Ishikawa (cell line): ENCODE data around the gene PPIB.

Experiments used
- CEBPB ChIP-seq: IDR thresholded peaks from 2 replicates; pipeline ENCODE4 v1.6.1; 2012
- CREB1 ChIP-seq: IDR thresholded peaks from 2 replicates; pipeline ENCODE4 v1.6.1; 2012; ENCODE audit warnings: low read depth
- EGR1 ChIP-seq: IDR thresholded peaks from 2 replicates; pipeline ENCODE4 v1.6.1; 2012
- EP300 ChIP-seq: IDR thresholded peaks from 2 replicates; pipeline ENCODE4 v1.6.1; 2012; ENCODE audit warnings: borderline replicate concordance
- FOXM1 ChIP-seq: IDR thresholded peaks from 2 replicates; pipeline ENCODE4 v1.6.1; 2012; ENCODE audit warnings: low read depth, borderline replicate concordance
- NFIC ChIP-seq: IDR thresholded peaks from 2 replicates; pipeline ENCODE4 v1.6.1; 2012
- RAD21 ChIP-seq: IDR thresholded peaks from 2 replicates; pipeline ENCODE4 v1.6.1; 2012; ENCODE audit warnings: low read depth
- TAF1 ChIP-seq: IDR thresholded peaks from 2 replicates; pipeline ENCODE4 v1.6.1; 2012; ENCODE audit warnings: low read depth, mild to moderate bottlenecking
- TCF12 ChIP-seq: IDR thresholded peaks from 2 replicates; pipeline ENCODE4 v1.6.1; 2012; ENCODE audit warnings: low read depth
- TEAD4 ChIP-seq: IDR thresholded peaks from 2 replicates; pipeline ENCODE4 v1.6.1; 2012
- USF1 ChIP-seq: IDR thresholded peaks from 2 replicates; pipeline ENCODE4 v1.6.1; 2012
- YY1 ChIP-seq: IDR thresholded peaks from 2 replicates; pipeline ENCODE4 v1.6.1; 2012; ENCODE audit warnings: low read depth
- ZBTB7A ChIP-seq: IDR thresholded peaks from 2 replicates; pipeline ENCODE4 v1.6.1; 2012; ENCODE audit warnings: low read depth
- TF ChIP-seq, protein P1 (sequence below): IDR thresholded peaks from 2 replicates; pipeline ENCODE4 v1.6.1; 2012
- TF ChIP-seq, protein P2 (sequence below): IDR thresholded peaks from 2 replicates; pipeline ENCODE4 v1.6.1; 2012; ENCODE audit warnings: low read depth, mild to moderate bottlenecking

Gene PPIB

GRCh38 chr15:64144192-64144564, 18.6 kb downstream of the PPIB start:
- TF ChIP-seq YY1, result no peak
- no peak for TF ChIP-seq ZBTB7A
- TF ChIP-seq FOXM1, result no peak
- TF ChIP-seq, protein P1, sequence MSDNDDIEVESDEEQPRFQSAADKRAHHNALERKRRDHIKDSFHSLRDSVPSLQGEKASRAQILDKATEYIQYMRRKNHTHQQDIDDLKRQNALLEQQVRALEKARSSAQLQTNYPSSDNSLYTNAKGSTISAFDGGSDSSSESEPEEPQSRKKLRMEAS, result no peak
- TF ChIP-seq CREB1, result no peak
- TF ChIP-seq EGR1, result no peak
- TF ChIP-seq NFIC, result no peak

- TF ChIP-seq, protein P2, sequence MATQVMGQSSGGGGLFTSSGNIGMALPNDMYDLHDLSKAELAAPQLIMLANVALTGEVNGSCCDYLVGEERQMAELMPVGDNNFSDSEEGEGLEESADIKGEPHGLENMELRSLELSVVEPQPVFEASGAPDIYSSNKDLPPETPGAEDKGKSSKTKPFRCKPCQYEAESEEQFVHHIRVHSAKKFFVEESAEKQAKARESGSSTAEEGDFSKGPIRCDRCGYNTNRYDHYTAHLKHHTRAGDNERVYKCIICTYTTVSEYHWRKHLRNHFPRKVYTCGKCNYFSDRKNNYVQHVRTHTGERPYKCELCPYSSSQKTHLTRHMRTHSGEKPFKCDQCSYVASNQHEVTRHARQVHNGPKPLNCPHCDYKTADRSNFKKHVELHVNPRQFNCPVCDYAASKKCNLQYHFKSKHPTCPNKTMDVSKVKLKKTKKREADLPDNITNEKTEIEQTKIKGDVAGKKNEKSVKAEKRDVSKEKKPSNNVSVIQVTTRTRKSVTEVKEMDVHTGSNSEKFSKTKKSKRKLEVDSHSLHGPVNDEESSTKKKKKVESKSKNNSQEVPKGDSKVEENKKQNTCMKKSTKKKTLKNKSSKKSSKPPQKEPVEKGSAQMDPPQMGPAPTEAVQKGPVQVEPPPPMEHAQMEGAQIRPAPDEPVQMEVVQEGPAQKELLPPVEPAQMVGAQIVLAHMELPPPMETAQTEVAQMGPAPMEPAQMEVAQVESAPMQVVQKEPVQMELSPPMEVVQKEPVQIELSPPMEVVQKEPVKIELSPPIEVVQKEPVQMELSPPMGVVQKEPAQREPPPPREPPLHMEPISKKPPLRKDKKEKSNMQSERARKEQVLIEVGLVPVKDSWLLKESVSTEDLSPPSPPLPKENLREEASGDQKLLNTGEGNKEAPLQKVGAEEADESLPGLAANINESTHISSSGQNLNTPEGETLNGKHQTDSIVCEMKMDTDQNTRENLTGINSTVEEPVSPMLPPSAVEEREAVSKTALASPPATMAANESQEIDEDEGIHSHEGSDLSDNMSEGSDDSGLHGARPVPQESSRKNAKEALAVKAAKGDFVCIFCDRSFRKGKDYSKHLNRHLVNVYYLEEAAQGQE, result no peak
- TF ChIP-seq YY1 (no peak), NFIC (no peak), USF1 (no peak), RAD21 (no peak), EGR1 (no peak), CEBPB (no peak), EP300 (no peak), TEAD4 (no peak), ZBTB7A (no peak)
- TF ChIP-seq, protein P1, result no peak
Measured at GRCh38 chr15:64143276-64143675, 19.5 kb downstream of the PPIB start.

GRCh38 chr15:64141798-64142512, 20.9 kb downstream of the PPIB start:
- TF ChIP-seq USF1 (no peak), NFIC (no peak), CEBPB (no peak), TCF12 (no peak), FOXM1 (no peak), RAD21 (no peak), TEAD4 (no peak), CREB1 (no peak), EP300 (no peak), ZBTB7A (no peak), YY1 (no peak), EGR1 (no peak), TAF1 (no peak)
- TF ChIP-seq, protein P1, result no peak
- TF ChIP-seq, protein P2, result no peak

GRCh38 chr15:64138331-64138941, 24.4 kb downstream of the PPIB start:
- TF ChIP-seq, protein P1, result no peak
- TF ChIP-seq TEAD4 (no peak), EGR1 (no peak), CEBPB (no peak), CREB1 (no peak), EP300 (no peak)
- TF ChIP-seq, protein P2, result no peak
